HG03103 (cell line): ENCODE data around the gene TOM1.

Source experiments
- ATAC-seq: cut with Tn5 transposase; IDR thresholded peaks from one replicate; pipeline ENCODE4 v1.9.1; 2021; ENCODE audit warnings: low read depth; ENCODE audit not compliant: unreplicated experiment

Gene TOM1

GRCh38 chr22:35322126-35322525 lies 22.4 kb downstream of the TOM1 start:
- ATAC-seq = no peak

- ATAC-seq = no peak
Measured at GRCh38 chr22:35322893-35323292, 23.2 kb downstream of the TOM1 start.

DNA sequence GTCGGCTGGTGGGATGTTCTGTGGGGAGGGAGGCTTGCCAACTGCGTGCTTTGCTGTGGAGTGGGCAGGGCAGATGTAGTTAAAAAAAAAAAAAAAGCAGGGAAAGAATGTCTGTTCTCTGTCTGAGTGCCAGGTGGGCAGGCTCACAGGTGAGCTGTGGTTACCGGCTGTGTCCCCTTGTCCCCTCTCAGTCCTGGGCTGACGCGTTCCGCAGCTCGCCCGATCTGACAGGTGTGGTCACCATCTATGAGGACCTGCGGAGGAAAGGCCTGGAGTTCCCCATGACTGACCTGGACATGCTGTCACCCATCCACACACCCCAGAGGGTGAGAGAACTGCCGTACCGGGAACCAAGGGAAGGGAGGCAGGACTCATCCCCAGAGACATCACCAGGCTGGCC lies 23.6 kb downstream of the TOM1 start:
- ATAC-seq = no peak

- ATAC-seq = no peak
Measured at GRCh38 chr22:35324067-35324466, 24.4 kb downstream of the TOM1 start.

GRCh38 chr22:35324762-35325161 lies 25.1 kb downstream of the TOM1 start:
- no peak for ATAC-seq

GRCh38 chr22:35325209-35325608 lies 25.5 kb downstream of the TOM1 start:
- ATAC-seq = no peak

- no peak for ATAC-seq
Measured at GRCh38 chr22:35326854-35327562, 27.3 kb downstream of the TOM1 start.

- ATAC-seq = no peak
Measured at GRCh38 chr22:35327690-35328471, 28.2 kb downstream of the TOM1 start.

DNA sequence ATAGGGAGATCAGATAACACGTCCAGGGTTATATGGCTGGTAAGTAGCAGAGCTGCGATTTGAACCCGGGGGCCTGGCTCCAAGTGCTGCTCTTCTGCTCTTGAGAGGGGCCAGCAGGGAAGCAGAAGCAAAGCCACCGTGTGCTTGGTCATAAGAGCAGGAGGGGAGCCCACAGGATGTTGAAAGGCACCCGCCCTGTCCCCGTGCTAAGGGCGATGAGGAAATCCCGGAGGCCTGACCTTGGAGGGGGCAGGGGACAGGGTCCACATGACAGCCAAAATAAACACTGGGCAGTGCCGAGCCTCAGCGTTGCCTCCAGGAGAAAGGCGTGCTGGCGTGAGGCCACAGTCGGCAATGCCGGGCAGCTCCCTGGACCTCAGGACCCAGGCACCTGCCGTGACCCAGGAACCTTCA lies 28.8 kb downstream of the TOM1 start:
- ATAC-seq = no peak

DNA sequence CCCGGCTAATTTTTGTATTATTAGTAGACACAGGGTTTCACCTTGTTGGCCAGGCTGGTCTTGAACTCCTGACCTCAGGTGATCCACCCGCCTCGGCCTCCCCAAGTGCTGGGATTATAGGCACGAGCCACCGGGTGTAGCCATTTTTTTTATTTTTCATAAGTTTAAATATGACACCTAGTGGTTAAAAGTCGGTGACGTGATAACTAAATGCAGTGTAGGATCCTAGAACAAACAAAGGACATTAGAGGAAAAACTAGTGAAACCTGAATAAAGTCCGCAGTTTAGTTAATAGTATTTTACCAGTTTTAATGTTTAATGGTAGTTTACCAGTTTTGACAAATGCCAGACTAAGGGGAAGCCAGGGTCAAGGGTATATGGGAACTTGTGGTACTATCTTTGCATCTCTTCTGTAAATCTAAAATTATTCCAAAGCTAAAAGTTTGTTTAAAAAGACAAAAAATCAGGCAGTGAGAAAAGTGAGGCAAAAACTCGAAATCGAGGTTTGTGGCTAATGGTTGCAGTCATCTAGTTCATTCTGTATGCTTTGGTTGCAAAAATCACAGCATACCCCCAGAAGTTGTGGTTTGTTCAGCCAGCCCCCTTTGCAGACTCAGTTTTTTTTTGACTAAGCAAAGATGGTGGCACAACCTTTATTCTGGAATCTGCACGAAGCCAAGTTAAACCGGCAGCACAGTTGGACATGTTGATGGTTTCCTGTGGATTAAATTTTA lies 29.6 kb downstream of the TOM1 start:
- no peak for ATAC-seq

DNA sequence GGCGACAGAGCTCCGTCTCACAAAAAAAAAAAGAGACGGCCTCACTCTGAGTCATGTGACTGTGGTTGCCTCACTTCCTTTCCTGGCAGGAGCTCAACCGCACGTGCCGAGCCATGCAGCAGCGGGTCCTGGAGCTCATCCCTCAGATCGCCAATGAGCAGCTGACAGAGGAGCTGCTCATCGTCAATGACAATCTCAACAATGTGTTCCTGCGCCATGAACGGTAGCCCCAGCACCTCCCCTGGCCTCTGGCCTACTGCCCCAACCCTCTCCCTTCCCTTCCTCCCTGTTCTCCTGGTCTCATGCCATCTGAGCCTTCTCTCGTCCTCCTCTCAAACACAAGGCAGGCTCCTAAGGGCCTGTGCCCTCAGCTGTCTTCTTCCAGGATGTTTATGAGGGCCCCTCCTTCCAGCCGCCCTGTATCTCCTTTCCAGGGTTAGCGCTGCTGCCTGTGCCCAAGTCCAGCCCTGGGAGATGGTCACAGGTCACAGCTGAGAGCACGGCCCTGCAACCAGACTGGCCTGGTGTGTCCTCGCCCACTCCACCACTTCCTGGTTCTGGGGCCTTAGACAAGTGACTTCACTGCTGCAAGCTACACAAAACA lies 30.7 kb downstream of the TOM1 start:
- ATAC-seq = no peak

GRCh38 chr22:35332278-35332677 lies 32.6 kb downstream of the TOM1 start:
- no peak for ATAC-seq

GRCh38 chr22:35333220-35333619 lies 33.5 kb downstream of the TOM1 start:
- ATAC-seq = no peak

- no peak for ATAC-seq
Measured at GRCh38 chr22:35334004-35334403, 34.3 kb downstream of the TOM1 start.

GRCh38 chr22:35335468-35335867 lies 35.8 kb downstream of the TOM1 start:
- ATAC-seq = no peak

GRCh38 chr22:35335936-35336781 lies 36.5 kb downstream of the TOM1 start:
- no peak for ATAC-seq

- ATAC-seq = no peak
Measured at GRCh38 chr22:35337932-35338331, 38.2 kb downstream of the TOM1 start.

DNA sequence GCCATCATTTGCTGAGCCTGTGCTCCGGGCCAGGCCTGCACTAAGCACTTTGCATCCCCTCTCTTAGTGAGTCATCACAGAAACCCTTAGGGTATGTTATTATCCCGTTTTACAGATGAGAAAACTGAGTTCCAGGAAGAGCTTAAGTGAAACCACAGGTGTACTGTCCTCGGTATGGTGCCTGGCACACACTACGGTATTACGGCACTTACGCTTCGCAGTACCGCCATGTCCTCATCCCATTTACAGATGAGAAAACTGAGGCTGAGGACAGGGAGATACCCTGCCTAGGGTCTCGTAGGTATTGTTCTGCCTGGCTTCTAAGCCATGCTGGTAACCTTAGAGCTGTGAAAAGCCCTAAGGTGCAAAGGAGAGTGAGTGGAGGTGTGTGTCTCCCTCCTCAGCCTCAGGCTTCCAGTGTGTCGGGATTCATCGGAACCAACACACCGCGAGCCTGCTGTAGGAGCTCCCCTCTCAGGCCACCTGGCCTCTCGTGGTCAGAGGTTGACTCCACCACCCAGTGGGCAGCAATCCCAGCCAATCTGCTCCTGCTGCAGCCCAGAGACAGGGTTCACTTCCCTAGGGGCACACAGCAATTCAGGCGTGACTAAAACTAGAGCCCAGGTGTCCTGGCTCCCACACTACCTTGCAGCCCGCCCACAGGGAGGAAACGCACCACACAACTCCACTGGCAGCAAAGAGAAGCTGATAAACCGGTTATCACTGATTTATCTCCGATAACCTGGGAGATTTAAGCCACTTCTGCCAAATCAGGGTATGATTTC lies 41.6 kb downstream of the TOM1 start:
- ATAC-seq = no peak

GRCh38 chr22:35342390-35342789 lies 42.7 kb downstream of the TOM1 start:
- ATAC-seq = no peak
